WTC11 (cell line): ENCODE results near the gene IL17RA. TPM values are rescaled to one million over a fixed set of nuclear protein-coding genes. Genes with fewer than 3 reads are reported as not detected.
A peak's percentile ranks its signal among the peaks of the same experiment; 100 is the strongest.

Source experiments
- ATAC-seq: fragments of 200-7000 bp; cut with Tn5 transposase; 2 replicates; pipeline ENCODE4 v1.10.0; 2021; ENCODE audit warnings: mild to moderate bottlenecking, moderate library complexity
- CTCF ChIA-PET: fragments of 300-600 bp; sonication (Branson Sonifier 250); formaldehyde crosslinking; loops from one replicate; lab custom pipeline; 2021; ENCODE audit warnings: antibody characterized with exemption; lab: Charles Lee
- POLR2A ChIA-PET: fragments of 350-600 bp; sonication (Branson Sonifier 250); formaldehyde crosslinking; loops from one replicate; lab custom pipeline; 2021; ENCODE audit warnings: antibody characterized with exemption; lab: Charles Lee
- DNase-seq: peaks from one replicate; pipeline ENCODE4 v3.0.0; 2021; ENCODE audit warnings: low spot score
- H3K27ac Mint-ChIP-seq: 2 replicates; pipeline ENCODE4 v1.8.0; 2021; ENCODE audit warnings: mixed read lengths
- H3K27me3 Mint-ChIP-seq: 2 replicates; pipeline ENCODE4 v1.8.0; 2021; ENCODE audit warnings: low read depth, mild to moderate bottlenecking, moderate library complexity, mixed read lengths
- H3K36me3 Mint-ChIP-seq: 2 replicates; pipeline ENCODE4 v1.8.0; 2021; ENCODE audit warnings: mixed read lengths
- H3K4me1 Mint-ChIP-seq: 2 replicates; pipeline ENCODE4 v1.8.0; 2022; ENCODE audit warnings: mixed read lengths
- H3K4me3 Mint-ChIP-seq: 2 replicates; pipeline ENCODE4 v1.8.0; 2021; ENCODE audit warnings: mild to moderate bottlenecking, moderate library complexity, mixed read lengths
- H3K9me3 Mint-ChIP-seq: 2 replicates; pipeline ENCODE4 v1.8.0; 2021; ENCODE audit warnings: mixed read lengths
- CBFB ChIP-seq: sonication (generic); formaldehyde crosslinking; IDR thresholded peaks from 2 replicates; pipeline ENCODE4 v1.8.1; 2022; ENCODE audit warnings: mild to moderate bottlenecking, low read depth, missing genetic modification reagents
- FOXP4 ChIP-seq: sonication (generic); formaldehyde crosslinking; IDR thresholded peaks from 2 replicates; pipeline ENCODE4 v1.8.0; 2022; ENCODE audit warnings: mild to moderate bottlenecking, missing genetic modification reagents
- NFE2L1 ChIP-seq: sonication (generic); formaldehyde crosslinking; IDR thresholded peaks from 2 replicates; pipeline ENCODE4 v1.8.1; 2023; ENCODE audit warnings: missing genetic modification reagents
- NR3C1 ChIP-seq: sonication (generic); formaldehyde crosslinking; conservative IDR thresholded peaks from 2 replicates; pipeline ENCODE4 v1.8.1; 2023; ENCODE audit warnings: low read depth, mild to moderate bottlenecking, missing genetic modification reagents
- TP53 ChIP-seq: sonication (generic); formaldehyde crosslinking; IDR thresholded peaks from 2 replicates; pipeline ENCODE4 v1.8.1; 2023; ENCODE audit warnings: mild to moderate bottlenecking, missing genetic modification reagents
- ZBTB21 ChIP-seq: sonication (generic); formaldehyde crosslinking; IDR thresholded peaks from 2 replicates; pipeline ENCODE4 v1.8.1; 2023; ENCODE audit warnings: mild to moderate bottlenecking, missing genetic modification reagents, borderline replicate concordance
- ZNF138 ChIP-seq: sonication (generic); formaldehyde crosslinking; conservative IDR thresholded peaks from 2 replicates; pipeline ENCODE4 v1.8.1; 2022; ENCODE audit warnings: mild to moderate bottlenecking, moderate library complexity, missing genetic modification reagents
- ZNF416 ChIP-seq: fragments of 250-450 bp; sonication (Bioruptor Pico); IDR thresholded peaks from 2 replicates; pipeline ENCODE4 v1.9.0; 2021; ENCODE audit warnings: mild to moderate bottlenecking, inconsistent platforms
- total RNA-seq: library from RNA; stranded (reverse); gene quantifications from 3 replicates; pipeline ENCODE4 v1.2.3, GENCODE V29; 2021
- TF ChIP-seq, protein P1 (sequence below): fragments of 250-450 bp; sonication (Bioruptor Pico); IDR thresholded peaks from 2 replicates; pipeline ENCODE4 v1.9.0; 2021; ENCODE audit warnings: moderate library complexity, mild to moderate bottlenecking, inconsistent platforms, borderline replicate concordance
- TF ChIP-seq, protein P2 (sequence below): fragments of 200-600 bp; IDR thresholded peaks from 2 replicates; pipeline ENCODE4 v1.8.0; 2022; ENCODE audit warnings: antibody characterized with exemption
- TF ChIP-seq, protein P3 (sequence below): fragments of 250-450 bp; sonication (Bioruptor Pico); IDR thresholded peaks from 2 replicates; pipeline ENCODE4 v1.8.0; 2021; ENCODE audit warnings: mild to moderate bottlenecking
- TF ChIP-seq, protein P4 (sequence below): sonication (generic); formaldehyde crosslinking; IDR thresholded peaks from 2 replicates; pipeline ENCODE4 v1.8.1; 2023; ENCODE audit warnings: mild to moderate bottlenecking, missing genetic modification reagents, moderate library complexity
- TF ChIP-seq, protein P5 (sequence below): sonication (generic); formaldehyde crosslinking; IDR thresholded peaks from 2 replicates; pipeline ENCODE4 v1.8.1; 2022; ENCODE audit warnings: missing genetic modification reagents, borderline replicate concordance
- TF ChIP-seq, protein P6 (sequence below): sonication (generic); formaldehyde crosslinking; IDR thresholded peaks from 2 replicates; pipeline ENCODE4 v1.8.1; 2023; ENCODE audit warnings: mild to moderate bottlenecking, missing genetic modification reagents
- TF ChIP-seq, protein P7 (sequence below): sonication (generic); formaldehyde crosslinking; IDR thresholded peaks from 2 replicates; pipeline ENCODE4 v1.8.1; 2023; ENCODE audit warnings: mild to moderate bottlenecking, moderate library complexity, missing genetic modification reagents
- TF ChIP-seq, protein P8 (sequence below): fragments of 250-450 bp; sonication (Bioruptor Pico); IDR thresholded peaks from 2 replicates; pipeline ENCODE4 v1.9.0; 2021; ENCODE audit warnings: mild to moderate bottlenecking

IL17RA gene
- total RNA-seq, 1 experiment from 2014 or later, result 7.9 TPM

DNA sequence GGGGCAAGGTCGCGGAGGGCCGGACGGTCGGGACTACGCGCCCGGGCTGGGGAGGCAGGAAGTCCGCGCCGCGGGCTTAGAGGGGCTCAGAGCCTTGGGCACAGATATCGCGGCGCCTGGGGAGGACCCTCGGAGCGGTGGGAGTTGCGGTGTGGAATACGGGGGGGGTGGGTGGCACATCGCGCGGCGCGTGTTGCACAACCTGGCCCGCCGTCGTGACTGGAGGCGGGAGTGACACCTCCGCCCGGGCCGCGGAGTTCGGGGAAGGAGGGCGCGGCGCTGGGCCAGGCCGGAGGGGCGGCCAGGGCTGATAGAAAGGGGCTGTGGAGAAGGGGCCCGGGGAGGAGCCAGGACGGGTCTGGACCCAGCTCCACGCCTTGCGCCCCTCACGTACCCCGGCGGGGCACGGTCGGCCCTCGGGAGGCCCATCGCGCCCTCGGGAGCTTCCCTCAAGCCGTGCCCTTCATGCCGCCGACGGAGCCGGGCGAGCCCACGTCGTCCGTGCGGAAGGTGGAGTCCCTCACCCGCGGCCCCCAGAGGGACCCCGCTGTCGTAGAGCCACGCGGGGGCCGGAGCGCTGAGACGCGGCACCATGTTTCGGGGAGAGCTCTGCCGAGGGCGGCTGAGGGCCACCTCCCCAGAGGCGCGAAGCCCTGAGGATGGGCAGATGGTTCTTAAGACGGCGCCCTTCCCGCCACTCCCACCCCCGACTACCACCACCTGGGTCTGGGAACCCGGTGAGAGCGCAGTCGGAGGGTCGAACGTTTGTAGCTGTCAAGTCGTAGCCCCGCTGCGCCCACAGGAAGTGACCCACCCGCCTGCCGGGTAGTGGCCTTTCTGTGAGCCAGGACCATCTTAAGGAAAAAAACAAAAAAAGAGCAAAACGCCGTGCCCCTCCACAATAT is 729 bp downstream of the IL17RA start:
- CTCF ChIA-PET, result interaction anchor here (0.9 to 2.5 kb wide), 6 partner anchors 10 to 86 kb away, joined by 3 to 18 read pairs (median 4); no protein-coding TSS in a partner anchor
- POLR2A ChIA-PET, result interaction anchor here (0.6 kb wide), 1 partner anchor 918 kb away, joined by 3 read pairs; no protein-coding TSS in a partner anchor
- ATAC-seq (peak; percentile 31), DNase-seq (peak; percentile 25)
- H3K36me3 Mint-ChIP-seq, result no peaks in the 10 kb centered on the region
- H3K27me3 Mint-ChIP-seq, result peaks cover 34% of the 10 kb centered on the region
- peak overlapping the region; percentile 71 for H3K4me3 Mint-ChIP-seq
- no peaks in the 10 kb centered on the region for H3K9me3 Mint-ChIP-seq
- no peak overlapping the region for H3K27ac Mint-ChIP-seq
- peaks cover 25% of the 10 kb centered on the region for H3K4me1 Mint-ChIP-seq
- TF ChIP-seq, protein P1, sequence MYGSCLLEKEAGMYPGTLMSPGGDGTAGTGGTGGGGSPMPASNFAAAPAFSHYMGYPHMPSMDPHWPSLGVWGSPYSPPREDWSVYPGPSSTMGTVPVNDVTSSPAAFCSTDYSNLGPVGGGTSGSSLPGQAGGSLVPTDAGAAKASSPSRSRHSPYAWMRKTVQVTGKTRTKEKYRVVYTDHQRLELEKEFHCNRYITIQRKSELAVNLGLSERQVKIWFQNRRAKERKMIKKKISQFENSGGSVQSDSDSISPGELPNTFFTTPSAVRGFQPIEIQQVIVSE, result no peak
- TF ChIP-seq ZNF416 (CRISPR knock-in tag), result no peak
- TF ChIP-seq, protein P2, sequence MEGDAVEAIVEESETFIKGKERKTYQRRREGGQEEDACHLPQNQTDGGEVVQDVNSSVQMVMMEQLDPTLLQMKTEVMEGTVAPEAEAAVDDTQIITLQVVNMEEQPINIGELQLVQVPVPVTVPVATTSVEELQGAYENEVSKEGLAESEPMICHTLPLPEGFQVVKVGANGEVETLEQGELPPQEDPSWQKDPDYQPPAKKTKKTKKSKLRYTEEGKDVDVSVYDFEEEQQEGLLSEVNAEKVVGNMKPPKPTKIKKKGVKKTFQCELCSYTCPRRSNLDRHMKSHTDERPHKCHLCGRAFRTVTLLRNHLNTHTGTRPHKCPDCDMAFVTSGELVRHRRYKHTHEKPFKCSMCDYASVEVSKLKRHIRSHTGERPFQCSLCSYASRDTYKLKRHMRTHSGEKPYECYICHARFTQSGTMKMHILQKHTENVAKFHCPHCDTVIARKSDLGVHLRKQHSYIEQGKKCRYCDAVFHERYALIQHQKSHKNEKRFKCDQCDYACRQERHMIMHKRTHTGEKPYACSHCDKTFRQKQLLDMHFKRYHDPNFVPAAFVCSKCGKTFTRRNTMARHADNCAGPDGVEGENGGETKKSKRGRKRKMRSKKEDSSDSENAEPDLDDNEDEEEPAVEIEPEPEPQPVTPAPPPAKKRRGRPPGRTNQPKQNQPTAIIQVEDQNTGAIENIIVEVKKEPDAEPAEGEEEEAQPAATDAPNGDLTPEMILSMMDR, result no peak
- TF ChIP-seq ZNF138 (CRISPR knock-in tag), result no peak
- TF ChIP-seq, protein P3, sequence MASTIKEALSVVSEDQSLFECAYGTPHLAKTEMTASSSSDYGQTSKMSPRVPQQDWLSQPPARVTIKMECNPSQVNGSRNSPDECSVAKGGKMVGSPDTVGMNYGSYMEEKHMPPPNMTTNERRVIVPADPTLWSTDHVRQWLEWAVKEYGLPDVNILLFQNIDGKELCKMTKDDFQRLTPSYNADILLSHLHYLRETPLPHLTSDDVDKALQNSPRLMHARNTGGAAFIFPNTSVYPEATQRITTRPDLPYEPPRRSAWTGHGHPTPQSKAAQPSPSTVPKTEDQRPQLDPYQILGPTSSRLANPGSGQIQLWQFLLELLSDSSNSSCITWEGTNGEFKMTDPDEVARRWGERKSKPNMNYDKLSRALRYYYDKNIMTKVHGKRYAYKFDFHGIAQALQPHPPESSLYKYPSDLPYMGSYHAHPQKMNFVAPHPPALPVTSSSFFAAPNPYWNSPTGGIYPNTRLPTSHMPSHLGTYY (CRISPR knock-in tag), result no peak
- no peak for TF ChIP-seq NR3C1 (CRISPR knock-in tag)
- TF ChIP-seq, protein P4, sequence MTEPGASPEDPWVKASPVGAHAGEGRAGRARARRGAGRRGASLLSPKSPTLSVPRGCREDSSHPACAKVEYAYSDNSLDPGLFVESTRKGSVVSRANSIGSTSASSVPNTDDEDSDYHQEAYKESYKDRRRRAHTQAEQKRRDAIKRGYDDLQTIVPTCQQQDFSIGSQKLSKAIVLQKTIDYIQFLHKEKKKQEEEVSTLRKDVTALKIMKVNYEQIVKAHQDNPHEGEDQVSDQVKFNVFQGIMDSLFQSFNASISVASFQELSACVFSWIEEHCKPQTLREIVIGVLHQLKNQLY, result no peak
- TF ChIP-seq, protein P5, sequence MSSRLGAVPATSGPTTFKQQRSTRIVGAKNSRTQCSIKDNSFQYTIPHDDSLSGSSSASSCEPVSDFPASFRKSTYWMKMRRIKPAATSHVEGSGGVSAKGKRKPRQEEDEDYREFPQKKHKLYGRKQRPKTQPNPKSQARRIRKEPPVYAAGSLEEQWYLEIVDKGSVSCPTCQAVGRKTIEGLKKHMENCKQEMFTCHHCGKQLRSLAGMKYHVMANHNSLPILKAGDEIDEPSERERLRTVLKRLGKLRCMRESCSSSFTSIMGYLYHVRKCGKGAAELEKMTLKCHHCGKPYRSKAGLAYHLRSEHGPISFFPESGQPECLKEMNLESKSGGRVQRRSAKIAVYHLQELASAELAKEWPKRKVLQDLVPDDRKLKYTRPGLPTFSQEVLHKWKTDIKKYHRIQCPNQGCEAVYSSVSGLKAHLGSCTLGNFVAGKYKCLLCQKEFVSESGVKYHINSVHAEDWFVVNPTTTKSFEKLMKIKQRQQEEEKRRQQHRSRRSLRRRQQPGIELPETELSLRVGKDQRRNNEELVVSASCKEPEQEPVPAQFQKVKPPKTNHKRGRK (CRISPR knock-in tag), result no peak
- TF ChIP-seq, protein P6, sequence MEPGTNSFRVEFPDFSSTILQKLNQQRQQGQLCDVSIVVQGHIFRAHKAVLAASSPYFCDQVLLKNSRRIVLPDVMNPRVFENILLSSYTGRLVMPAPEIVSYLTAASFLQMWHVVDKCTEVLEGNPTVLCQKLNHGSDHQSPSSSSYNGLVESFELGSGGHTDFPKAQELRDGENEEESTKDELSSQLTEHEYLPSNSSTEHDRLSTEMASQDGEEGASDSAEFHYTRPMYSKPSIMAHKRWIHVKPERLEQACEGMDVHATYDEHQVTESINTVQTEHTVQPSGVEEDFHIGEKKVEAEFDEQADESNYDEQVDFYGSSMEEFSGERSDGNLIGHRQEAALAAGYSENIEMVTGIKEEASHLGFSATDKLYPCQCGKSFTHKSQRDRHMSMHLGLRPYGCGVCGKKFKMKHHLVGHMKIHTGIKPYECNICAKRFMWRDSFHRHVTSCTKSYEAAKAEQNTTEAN, result no peak
- 0 out of 2 replicates have a peak, but pooled peaks have one; percentile 24 for TF ChIP-seq FOXP4
- TF ChIP-seq, protein P7, sequence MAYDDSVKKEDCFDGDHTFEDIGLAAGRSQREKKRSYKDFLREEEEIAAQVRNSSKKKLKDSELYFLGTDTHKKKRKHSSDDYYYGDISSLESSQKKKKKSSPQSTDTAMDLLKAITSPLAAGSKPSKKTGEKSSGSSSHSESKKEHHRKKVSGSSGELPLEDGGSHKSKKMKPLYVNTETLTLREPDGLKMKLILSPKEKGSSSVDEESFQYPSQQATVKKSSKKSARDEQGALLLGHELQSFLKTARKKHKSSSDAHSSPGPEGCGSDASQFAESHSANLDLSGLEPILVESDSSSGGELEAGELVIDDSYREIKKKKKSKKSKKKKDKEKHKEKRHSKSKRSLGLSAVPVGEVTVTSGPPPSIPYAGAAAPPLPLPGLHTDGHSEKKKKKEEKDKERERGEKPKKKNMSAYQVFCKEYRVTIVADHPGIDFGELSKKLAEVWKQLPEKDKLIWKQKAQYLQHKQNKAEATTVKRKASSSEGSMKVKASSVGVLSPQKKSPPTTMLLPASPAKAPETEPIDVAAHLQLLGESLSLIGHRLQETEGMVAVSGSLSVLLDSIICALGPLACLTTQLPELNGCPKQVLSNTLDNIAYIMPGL (CRISPR knock-in tag), result 0 out of 2 replicates have a peak, but pooled peaks have one; percentile 23
- TF ChIP-seq CBFB (CRISPR knock-in tag), result 0 out of 2 replicates have a peak, but pooled peaks have one; percentile 33
- TF ChIP-seq, protein P8, sequence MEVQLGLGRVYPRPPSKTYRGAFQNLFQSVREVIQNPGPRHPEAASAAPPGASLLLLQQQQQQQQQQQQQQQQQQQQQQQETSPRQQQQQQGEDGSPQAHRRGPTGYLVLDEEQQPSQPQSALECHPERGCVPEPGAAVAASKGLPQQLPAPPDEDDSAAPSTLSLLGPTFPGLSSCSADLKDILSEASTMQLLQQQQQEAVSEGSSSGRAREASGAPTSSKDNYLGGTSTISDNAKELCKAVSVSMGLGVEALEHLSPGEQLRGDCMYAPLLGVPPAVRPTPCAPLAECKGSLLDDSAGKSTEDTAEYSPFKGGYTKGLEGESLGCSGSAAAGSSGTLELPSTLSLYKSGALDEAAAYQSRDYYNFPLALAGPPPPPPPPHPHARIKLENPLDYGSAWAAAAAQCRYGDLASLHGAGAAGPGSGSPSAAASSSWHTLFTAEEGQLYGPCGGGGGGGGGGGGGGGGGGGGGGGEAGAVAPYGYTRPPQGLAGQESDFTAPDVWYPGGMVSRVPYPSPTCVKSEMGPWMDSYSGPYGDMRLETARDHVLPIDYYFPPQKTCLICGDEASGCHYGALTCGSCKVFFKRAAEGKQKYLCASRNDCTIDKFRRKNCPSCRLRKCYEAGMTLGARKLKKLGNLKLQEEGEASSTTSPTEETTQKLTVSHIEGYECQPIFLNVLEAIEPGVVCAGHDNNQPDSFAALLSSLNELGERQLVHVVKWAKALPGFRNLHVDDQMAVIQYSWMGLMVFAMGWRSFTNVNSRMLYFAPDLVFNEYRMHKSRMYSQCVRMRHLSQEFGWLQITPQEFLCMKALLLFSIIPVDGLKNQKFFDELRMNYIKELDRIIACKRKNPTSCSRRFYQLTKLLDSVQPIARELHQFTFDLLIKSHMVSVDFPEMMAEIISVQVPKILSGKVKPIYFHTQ (CRISPR knock-in tag), result no peak
- TF ChIP-seq ZBTB21 (CRISPR knock-in tag), result no peak
- TF ChIP-seq NFE2L1, result 0 out of 2 replicates have a peak, but pooled peaks have one; percentile 62
- 0 out of 2 replicates have a peak, but pooled peaks have one; percentile 25 for TF ChIP-seq TP53 (CRISPR knock-in tag)
